Liver (tissue), 9 donors: ENCODE data around the gene AIG1. TPM values are rescaled to one million over a fixed set of nuclear protein-coding genes. Genes with fewer than 3 reads are reported as not detected.

Experiments used
- DNase-seq: peaks from one replicate; pipeline ENCODE4 v3.0.0-alpha.2; 2017; ENCODE audit warnings: low spot score
- H3K27ac ChIP-seq, 2 donors: one replicate each; pipeline ENCODE4 v1.7.0; 2013; ENCODE audit warnings: inconsistent platforms in 2 of 2, low read length in 2 of 2, control low read depth in 1 of 2, low read depth in 1 of 2, mild to moderate bottlenecking in 1 of 2
- H3K27me3 ChIP-seq, 4 donors: one replicate each; pipeline versions ENCODE4 v1.6.1 to v1.7.0; 2013; ENCODE audit warnings: low read length in 3 of 4, inconsistent platforms in 1 of 4, mild to moderate bottlenecking in 1 of 4, moderate library complexity in 1 of 4; ENCODE audit not compliant: control insufficient read depth in 4 of 4, insufficient read depth in 4 of 4
- H3K36me3 ChIP-seq, 4 donors: one replicate each; pipeline versions ENCODE4 v1.6.1 to v1.7.0; 2013; ENCODE audit warnings: low read length in 3 of 4, mild to moderate bottlenecking in 3 of 4, low read depth in 1 of 4, moderate library complexity in 1 of 4; ENCODE audit not compliant: control insufficient read depth in 4 of 4, insufficient read depth in 3 of 4
- H3K4me1 ChIP-seq, 4 donors: one replicate each; pipeline versions ENCODE4 v1.6.1 to v1.7.0; 2013; ENCODE audit warnings: low read length in 3 of 4, mild to moderate bottlenecking in 3 of 4, moderate library complexity in 1 of 4; ENCODE audit not compliant: control insufficient read depth in 4 of 4, insufficient read depth in 4 of 4
- H3K4me3 ChIP-seq, 3 donors: one replicate each; pipeline versions ENCODE4 v1.6.1 to v1.7.0; 2013; ENCODE audit warnings: low read length in 3 of 3, control low read depth in 1 of 3, low read depth in 1 of 3, mild to moderate bottlenecking in 1 of 3
- H3K9ac ChIP-seq, 2 donors: one replicate each; pipeline ENCODE4 v1.7.0; 2013; ENCODE audit warnings: low read length in 2 of 2, mild to moderate bottlenecking in 2 of 2, moderate library complexity in 2 of 2, control low read depth in 1 of 2, low read depth in 1 of 2
- H3K9me3 ChIP-seq, 4 donors: one replicate each; pipeline versions ENCODE4 v1.6.1 to v1.7.0; 2013; ENCODE audit warnings: low read length in 3 of 4; ENCODE audit not compliant: control insufficient read depth in 4 of 4
- EGR1 ChIP-seq, 2 donors: IDR thresholded peaks; 2 replicates each; pipeline ENCODE4 v1.6.1; 2016 to 2018; ENCODE audit warnings: antibody characterized with exemption in 2 of 2, low read depth in 2 of 2
- FOXA1 ChIP-seq: IDR thresholded peaks from 2 replicates; pipeline ENCODE4 v1.6.1; 2016; ENCODE audit warnings: antibody characterized with exemption
- FOXA2 ChIP-seq: IDR thresholded peaks from 2 replicates; pipeline ENCODE4 v1.6.1; 2016; ENCODE audit warnings: antibody characterized with exemption
- GABPA ChIP-seq, 2 donors: IDR thresholded peaks in 1 of 2; conservative IDR thresholded peaks in 1 of 2; 2 replicates each; pipeline ENCODE4 v1.6.1; 2016; ENCODE audit warnings: antibody characterized with exemption in 2 of 2, mild to moderate bottlenecking in 1 of 2, moderate library complexity in 1 of 2
- HNF4A ChIP-seq, 2 donors: conservative IDR thresholded peaks; 2 replicates each; pipeline ENCODE4 v1.6.1; 2016; ENCODE audit warnings: antibody characterized with exemption in 2 of 2, mild to moderate bottlenecking in 2 of 2
- HNF4G ChIP-seq: IDR thresholded peaks from 2 replicates; pipeline ENCODE4 v1.6.1; 2016; ENCODE audit warnings: antibody characterized with exemption
- JUND ChIP-seq, 2 donors: IDR thresholded peaks; 2 replicates each; pipeline ENCODE4 v1.6.1; 2016; ENCODE audit warnings: antibody characterized with exemption in 2 of 2
- NR2F2 ChIP-seq: IDR thresholded peaks from 2 replicates; pipeline ENCODE4 v1.6.1; 2016; ENCODE audit warnings: antibody characterized with exemption
- RAD21 ChIP-seq, 2 donors: IDR thresholded peaks; 2 replicates each; pipeline ENCODE4 v1.6.1; 2016; ENCODE audit warnings: antibody characterized with exemption in 2 of 2, mild to moderate bottlenecking in 2 of 2
- RXRA ChIP-seq, 2 donors: IDR thresholded peaks; 2 replicates each; pipeline ENCODE4 v1.6.1; 2017 to 2018; ENCODE audit warnings: antibody characterized with exemption in 2 of 2, mild to moderate bottlenecking in 1 of 2
- SP1 ChIP-seq: IDR thresholded peaks from 2 replicates; pipeline ENCODE4 v1.6.1; 2018; ENCODE audit warnings: antibody characterized with exemption, mild to moderate bottlenecking
- YY1 ChIP-seq: IDR thresholded peaks from 2 replicates; pipeline ENCODE4 v1.6.1; 2016; ENCODE audit warnings: antibody characterized with exemption, mild to moderate bottlenecking
- WGBS: extraction: QIAGEN DNeasy Blood & Tissue Kit; methylation state at CpG from one replicate; pipeline ENCODE4 v1.1.7; 2013; 5-methylcytosine and 5-hydroxymethylcytosine counted together
- polyA plus RNA-seq, 2 donors: library from polyadenylated mRNA; stranded (reverse) in 1 of 2; unstranded in 1 of 2; fragments of 200-250 nt in 1 of 2; fragments of >200 nt in 1 of 2; fragmentation: Nextera tagmentation in 1 of 2; extraction: Ambion mirVana in 1 of 2; gene quantifications; one replicate each; pipeline versions ENCODE4 v1.2.1 to v1.2.3, GENCODE V29; 2013 to 2015
- total RNA-seq, 2 donors: library from RNA; depleted of rRNA; stranded (reverse); fragments of >200 nt; gene quantifications; one replicate each; pipeline ENCODE4 v1.2.3, GENCODE V29; 2014
- TF ChIP-seq, protein P1 (sequence below): IDR thresholded peaks from 2 replicates; pipeline ENCODE4 v1.6.1; 2016; ENCODE audit warnings: antibody characterized with exemption
- TF ChIP-seq, protein P2 (sequence below): fragments of 150-350 bp; IDR thresholded peaks from 2 replicates; pipeline ENCODE4 v1.5.1; 2017; ENCODE audit warnings: improper control_type of control experiment, low read depth, low read length; ENCODE audit not compliant: missing input control
- TF ChIP-seq, protein P3 (sequence below): IDR thresholded peaks from 2 replicates; pipeline ENCODE4 v1.6.1; 2016; ENCODE audit warnings: antibody characterized with exemption, mild to moderate bottlenecking
- TF ChIP-seq, protein P4 (sequence below): IDR thresholded peaks from 2 replicates; pipeline ENCODE4 v1.6.1; 2016; ENCODE audit warnings: antibody characterized with exemption
- TF ChIP-seq, protein P5 (sequence below): IDR thresholded peaks from 2 replicates; pipeline ENCODE4 v1.6.1; 2016; ENCODE audit warnings: antibody characterized with exemption
- donor health status: healthy.
- donor health status: healthy.
- donor health status: healthy.
- donor health status: healthy.
- donor health status: healthy.

AIG1 gene
- total and polyA plus RNA-seq, 4 donors: 74.8 to 169 (median 121) TPM

DNA sequence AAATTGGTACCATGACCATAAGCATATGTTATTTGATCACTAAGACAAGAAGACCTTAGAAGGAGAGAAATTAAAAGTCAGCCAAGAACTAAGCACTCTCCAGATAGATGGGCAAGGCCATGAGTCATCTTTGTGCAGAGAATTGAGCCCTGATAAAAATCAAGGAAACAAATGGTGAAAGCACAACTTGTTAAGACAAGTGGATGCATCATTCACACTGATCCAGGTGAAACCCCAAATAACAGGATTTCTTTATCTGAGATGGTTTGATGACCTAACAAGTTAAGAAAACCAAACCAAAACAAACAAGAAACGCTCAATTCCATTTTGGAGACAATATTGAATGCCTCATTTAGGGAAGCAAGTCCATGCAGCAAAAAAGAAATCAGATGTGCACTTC, 268.2 kb downstream of the AIG1 start:
- WGBS: 93% methylated on average over 1 of the region's 1 CpG
- no peak overlapping the region for H3K9ac ChIP-seq
- H3K9me3 ChIP-seq: no peaks in the 10 kb centered on the region
- no peak overlapping the region for H3K27ac ChIP-seq
- H3K27me3 ChIP-seq: no peaks in the 10 kb centered on the region
- H3K36me3 ChIP-seq: peaks cover 0 to 16% (median 5%) of the 10 kb centered on the region in 4 donors
- TF ChIP-seq JUND (IDR thresholded peaks at IDR 0.05) (no peak), SP1 (no peak), YY1 (no peak), FOXA2 (no peak), RAD21 (IDR thresholded peaks at IDR 0.05) (no peak), HNF4A (conservative IDR thresholded peaks at IDR 0.05) (no peak), EGR1 (IDR thresholded peaks at IDR 0.05; ENCODE audit: low read depth in 2 of 2) (no peak), HNF4G (no peak), GABPA (IDR thresholded peaks at IDR 0.05 in 1 of 2, conservative IDR thresholded peaks at IDR 0.05 in 1 of 2) (no peak), NR2F2 (no peak), RXRA (IDR thresholded peaks at IDR 0.05) (no peak), FOXA1 (no peak)
- TF ChIP-seq, protein P1, sequence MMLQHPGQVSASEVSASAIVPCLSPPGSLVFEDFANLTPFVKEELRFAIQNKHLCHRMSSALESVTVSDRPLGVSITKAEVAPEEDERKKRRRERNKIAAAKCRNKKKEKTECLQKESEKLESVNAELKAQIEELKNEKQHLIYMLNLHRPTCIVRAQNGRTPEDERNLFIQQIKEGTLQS: no peak
- TF ChIP-seq, protein P2, sequence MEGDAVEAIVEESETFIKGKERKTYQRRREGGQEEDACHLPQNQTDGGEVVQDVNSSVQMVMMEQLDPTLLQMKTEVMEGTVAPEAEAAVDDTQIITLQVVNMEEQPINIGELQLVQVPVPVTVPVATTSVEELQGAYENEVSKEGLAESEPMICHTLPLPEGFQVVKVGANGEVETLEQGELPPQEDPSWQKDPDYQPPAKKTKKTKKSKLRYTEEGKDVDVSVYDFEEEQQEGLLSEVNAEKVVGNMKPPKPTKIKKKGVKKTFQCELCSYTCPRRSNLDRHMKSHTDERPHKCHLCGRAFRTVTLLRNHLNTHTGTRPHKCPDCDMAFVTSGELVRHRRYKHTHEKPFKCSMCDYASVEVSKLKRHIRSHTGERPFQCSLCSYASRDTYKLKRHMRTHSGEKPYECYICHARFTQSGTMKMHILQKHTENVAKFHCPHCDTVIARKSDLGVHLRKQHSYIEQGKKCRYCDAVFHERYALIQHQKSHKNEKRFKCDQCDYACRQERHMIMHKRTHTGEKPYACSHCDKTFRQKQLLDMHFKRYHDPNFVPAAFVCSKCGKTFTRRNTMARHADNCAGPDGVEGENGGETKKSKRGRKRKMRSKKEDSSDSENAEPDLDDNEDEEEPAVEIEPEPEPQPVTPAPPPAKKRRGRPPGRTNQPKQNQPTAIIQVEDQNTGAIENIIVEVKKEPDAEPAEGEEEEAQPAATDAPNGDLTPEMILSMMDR: no peak
- TF ChIP-seq, protein P3, sequence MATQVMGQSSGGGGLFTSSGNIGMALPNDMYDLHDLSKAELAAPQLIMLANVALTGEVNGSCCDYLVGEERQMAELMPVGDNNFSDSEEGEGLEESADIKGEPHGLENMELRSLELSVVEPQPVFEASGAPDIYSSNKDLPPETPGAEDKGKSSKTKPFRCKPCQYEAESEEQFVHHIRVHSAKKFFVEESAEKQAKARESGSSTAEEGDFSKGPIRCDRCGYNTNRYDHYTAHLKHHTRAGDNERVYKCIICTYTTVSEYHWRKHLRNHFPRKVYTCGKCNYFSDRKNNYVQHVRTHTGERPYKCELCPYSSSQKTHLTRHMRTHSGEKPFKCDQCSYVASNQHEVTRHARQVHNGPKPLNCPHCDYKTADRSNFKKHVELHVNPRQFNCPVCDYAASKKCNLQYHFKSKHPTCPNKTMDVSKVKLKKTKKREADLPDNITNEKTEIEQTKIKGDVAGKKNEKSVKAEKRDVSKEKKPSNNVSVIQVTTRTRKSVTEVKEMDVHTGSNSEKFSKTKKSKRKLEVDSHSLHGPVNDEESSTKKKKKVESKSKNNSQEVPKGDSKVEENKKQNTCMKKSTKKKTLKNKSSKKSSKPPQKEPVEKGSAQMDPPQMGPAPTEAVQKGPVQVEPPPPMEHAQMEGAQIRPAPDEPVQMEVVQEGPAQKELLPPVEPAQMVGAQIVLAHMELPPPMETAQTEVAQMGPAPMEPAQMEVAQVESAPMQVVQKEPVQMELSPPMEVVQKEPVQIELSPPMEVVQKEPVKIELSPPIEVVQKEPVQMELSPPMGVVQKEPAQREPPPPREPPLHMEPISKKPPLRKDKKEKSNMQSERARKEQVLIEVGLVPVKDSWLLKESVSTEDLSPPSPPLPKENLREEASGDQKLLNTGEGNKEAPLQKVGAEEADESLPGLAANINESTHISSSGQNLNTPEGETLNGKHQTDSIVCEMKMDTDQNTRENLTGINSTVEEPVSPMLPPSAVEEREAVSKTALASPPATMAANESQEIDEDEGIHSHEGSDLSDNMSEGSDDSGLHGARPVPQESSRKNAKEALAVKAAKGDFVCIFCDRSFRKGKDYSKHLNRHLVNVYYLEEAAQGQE: no peak
- TF ChIP-seq, protein P4, sequence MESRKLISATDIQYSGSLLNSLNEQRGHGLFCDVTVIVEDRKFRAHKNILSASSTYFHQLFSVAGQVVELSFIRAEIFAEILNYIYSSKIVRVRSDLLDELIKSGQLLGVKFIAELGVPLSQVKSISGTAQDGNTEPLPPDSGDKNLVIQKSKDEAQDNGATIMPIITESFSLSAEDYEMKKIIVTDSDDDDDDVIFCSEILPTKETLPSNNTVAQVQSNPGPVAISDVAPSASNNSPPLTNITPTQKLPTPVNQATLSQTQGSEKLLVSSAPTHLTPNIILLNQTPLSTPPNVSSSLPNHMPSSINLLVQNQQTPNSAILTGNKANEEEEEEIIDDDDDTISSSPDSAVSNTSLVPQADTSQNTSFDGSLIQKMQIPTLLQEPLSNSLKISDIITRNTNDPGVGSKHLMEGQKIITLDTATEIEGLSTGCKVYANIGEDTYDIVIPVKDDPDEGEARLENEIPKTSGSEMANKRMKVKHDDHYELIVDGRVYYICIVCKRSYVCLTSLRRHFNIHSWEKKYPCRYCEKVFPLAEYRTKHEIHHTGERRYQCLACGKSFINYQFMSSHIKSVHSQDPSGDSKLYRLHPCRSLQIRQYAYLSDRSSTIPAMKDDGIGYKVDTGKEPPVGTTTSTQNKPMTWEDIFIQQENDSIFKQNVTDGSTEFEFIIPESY: no peak
- H3K4me1 ChIP-seq: peaks cover 0 to 3% (median under 1%) of the 10 kb centered on the region in 4 donors
- no peak overlapping the region for H3K4me3 ChIP-seq
- DNase-seq: no peak

DNA sequence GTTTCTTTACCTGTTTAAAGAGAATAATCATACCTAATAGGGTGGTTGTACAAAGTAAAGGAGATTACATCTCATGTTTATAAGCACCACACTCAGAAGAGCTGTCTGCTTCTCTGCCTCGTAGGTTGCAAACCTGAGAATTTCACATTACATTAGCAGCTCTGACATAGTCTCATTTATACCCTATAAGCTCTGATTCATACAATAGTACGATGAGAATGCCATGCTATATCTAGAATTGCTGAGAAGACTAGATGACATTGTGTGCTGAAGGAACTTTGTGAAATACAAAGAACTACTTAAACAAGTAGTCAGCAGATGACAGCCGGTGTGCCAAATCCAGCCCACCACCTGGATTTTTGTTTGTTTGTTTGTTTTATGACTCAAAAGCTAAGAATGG, 268.6 kb downstream of the AIG1 start:
- 95% methylated on average over 3 of the region's 3 CpGs for WGBS
- TF ChIP-seq, protein P5, sequence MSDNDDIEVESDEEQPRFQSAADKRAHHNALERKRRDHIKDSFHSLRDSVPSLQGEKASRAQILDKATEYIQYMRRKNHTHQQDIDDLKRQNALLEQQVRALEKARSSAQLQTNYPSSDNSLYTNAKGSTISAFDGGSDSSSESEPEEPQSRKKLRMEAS: no peak
- TF ChIP-seq, protein P4: no peak
- Histone ChIP-seq H3K27ac (no peak overlapping the region), H3K27me3 (no peaks in the 10 kb centered on the region), H3K4me3 (no peak overlapping the region), H3K9ac (no peak overlapping the region), H3K36me3 (peaks cover 0 to 20% (median 6%) of the 10 kb centered on the region in 4 donors), H3K9me3 (no peaks in the 10 kb centered on the region), H3K4me1 (no peaks in the 10 kb centered on the region)
- DNase-seq: no peak
